Measurements from ENCODE around the gene UBR3. TPM values are rescaled to one million over a fixed set of nuclear protein-coding genes. Genes with fewer than 3 reads are reported as not detected.
A peak's percentile ranks its signal among the peaks of the same experiment; 100 is the strongest.

Gene UBR3
- total RNA-seq, 1 experiment from 2014 or later, result 16.4 TPM

GRCh38 chr2:170012773-170013172 lies 185.5 kb downstream of the UBR3 start:
- no peaks in the 10 kb centered on the region for H3K9me3 Mint-ChIP-seq
- TF ChIP-seq E2F1 (CRISPR knock-in tag; IDR thresholded peaks at IDR 0.05) (no peak), JUN (CRISPR knock-in tag; IDR thresholded peaks at IDR 0.05) (no peak), EMX1 (CRISPR knock-in tag; IDR thresholded peaks at IDR 0.05) (no peak), ZMAT4 (CRISPR knock-in tag; IDR thresholded peaks at IDR 0.05) (no peak), ZNF138 (CRISPR knock-in tag; conservative IDR thresholded peaks at IDR 0.05) (no peak), ATF1 (CRISPR knock-in tag; IDR thresholded peaks at IDR 0.05) (no peak), NFE2L1 (CRISPR knock-in tag; IDR thresholded peaks at IDR 0.05) (no peak), ZNF416 (CRISPR knock-in tag; IDR thresholded peaks at IDR 0.05) (no peak), ZNF423 (CRISPR knock-in tag; IDR thresholded peaks at IDR 0.05) (no peak), MYBL2 (CRISPR knock-in tag; IDR thresholded peaks at IDR 0.05) (no peak)
- TF ChIP-seq, protein P1, sequence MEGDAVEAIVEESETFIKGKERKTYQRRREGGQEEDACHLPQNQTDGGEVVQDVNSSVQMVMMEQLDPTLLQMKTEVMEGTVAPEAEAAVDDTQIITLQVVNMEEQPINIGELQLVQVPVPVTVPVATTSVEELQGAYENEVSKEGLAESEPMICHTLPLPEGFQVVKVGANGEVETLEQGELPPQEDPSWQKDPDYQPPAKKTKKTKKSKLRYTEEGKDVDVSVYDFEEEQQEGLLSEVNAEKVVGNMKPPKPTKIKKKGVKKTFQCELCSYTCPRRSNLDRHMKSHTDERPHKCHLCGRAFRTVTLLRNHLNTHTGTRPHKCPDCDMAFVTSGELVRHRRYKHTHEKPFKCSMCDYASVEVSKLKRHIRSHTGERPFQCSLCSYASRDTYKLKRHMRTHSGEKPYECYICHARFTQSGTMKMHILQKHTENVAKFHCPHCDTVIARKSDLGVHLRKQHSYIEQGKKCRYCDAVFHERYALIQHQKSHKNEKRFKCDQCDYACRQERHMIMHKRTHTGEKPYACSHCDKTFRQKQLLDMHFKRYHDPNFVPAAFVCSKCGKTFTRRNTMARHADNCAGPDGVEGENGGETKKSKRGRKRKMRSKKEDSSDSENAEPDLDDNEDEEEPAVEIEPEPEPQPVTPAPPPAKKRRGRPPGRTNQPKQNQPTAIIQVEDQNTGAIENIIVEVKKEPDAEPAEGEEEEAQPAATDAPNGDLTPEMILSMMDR (IDR thresholded peaks at IDR 0.05), result no peak
- TF ChIP-seq, protein P2, sequence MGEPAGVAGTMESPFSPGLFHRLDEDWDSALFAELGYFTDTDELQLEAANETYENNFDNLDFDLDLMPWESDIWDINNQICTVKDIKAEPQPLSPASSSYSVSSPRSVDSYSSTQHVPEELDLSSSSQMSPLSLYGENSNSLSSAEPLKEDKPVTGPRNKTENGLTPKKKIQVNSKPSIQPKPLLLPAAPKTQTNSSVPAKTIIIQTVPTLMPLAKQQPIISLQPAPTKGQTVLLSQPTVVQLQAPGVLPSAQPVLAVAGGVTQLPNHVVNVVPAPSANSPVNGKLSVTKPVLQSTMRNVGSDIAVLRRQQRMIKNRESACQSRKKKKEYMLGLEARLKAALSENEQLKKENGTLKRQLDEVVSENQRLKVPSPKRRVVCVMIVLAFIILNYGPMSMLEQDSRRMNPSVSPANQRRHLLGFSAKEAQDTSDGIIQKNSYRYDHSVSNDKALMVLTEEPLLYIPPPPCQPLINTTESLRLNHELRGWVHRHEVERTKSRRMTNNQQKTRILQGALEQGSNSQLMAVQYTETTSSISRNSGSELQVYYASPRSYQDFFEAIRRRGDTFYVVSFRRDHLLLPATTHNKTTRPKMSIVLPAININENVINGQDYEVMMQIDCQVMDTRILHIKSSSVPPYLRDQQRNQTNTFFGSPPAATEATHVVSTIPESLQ (CRISPR knock-in tag; IDR thresholded peaks at IDR 0.05), result no peak
- TF ChIP-seq, protein P3, sequence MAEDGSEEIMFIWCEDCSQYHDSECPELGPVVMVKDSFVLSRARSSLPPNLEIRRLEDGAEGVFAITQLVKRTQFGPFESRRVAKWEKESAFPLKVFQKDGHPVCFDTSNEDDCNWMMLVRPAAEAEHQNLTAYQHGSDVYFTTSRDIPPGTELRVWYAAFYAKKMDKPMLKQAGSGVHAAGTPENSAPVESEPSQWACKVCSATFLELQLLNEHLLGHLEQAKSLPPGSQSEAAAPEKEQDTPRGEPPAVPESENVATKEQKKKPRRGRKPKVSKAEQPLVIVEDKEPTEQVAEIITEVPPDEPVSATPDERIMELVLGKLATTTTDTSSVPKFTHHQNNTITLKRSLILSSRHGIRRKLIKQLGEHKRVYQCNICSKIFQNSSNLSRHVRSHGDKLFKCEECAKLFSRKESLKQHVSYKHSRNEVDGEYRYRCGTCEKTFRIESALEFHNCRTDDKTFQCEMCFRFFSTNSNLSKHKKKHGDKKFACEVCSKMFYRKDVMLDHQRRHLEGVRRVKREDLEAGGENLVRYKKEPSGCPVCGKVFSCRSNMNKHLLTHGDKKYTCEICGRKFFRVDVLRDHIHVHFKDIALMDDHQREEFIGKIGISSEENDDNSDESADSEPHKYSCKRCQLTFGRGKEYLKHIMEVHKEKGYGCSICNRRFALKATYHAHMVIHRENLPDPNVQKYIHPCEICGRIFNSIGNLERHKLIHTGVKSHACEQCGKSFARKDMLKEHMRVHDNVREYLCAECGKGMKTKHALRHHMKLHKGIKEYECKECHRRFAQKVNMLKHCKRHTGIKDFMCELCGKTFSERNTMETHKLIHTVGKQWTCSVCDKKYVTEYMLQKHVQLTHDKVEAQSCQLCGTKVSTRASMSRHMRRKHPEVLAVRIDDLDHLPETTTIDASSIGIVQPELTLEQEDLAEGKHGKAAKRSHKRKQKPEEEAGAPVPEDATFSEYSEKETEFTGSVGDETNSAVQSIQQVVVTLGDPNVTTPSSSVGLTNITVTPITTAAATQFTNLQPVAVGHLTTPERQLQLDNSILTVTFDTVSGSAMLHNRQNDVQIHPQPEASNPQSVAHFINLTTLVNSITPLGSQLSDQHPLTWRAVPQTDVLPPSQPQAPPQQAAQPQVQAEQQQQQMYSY (CRISPR knock-in tag; IDR thresholded peaks at IDR 0.05), result no peak
- H3K36me3 Mint-ChIP-seq, result no peaks in the 10 kb centered on the region
- peak overlapping the region; percentile 8; the same call in 1 of the 2 replicates for H3K27ac Mint-ChIP-seq
- H3K4me3 Mint-ChIP-seq, result no peak overlapping the region
- no peak for ATAC-seq
- POLR2A ChIA-PET, result no interaction called here
- CTCF ChIA-PET, result interaction anchor here (0.5 to 1.4 kb wide), 2 partner anchors 30 to 43 kb away, joined by 3 read pairs; no protein-coding TSS in a partner anchor
- DNase-seq (ENCODE audit: low spot score), result no peak
- H3K4me1 Mint-ChIP-seq, result peaks cover 12% of the 10 kb centered on the region
- no peaks in the 10 kb centered on the region for H3K27me3 Mint-ChIP-seq (ENCODE audit: low read depth)

GRCh38 chr2:170013802-170014551 lies 186.7 kb downstream of the UBR3 start:
- H3K4me3 Mint-ChIP-seq, result no peak overlapping the region
- ATAC-seq (peak; percentile 65), DNase-seq (ENCODE audit: low spot score) (peak; percentile 17)
- peak overlapping the region; percentile 80 for H3K27ac Mint-ChIP-seq
- TF ChIP-seq ZNF512 (CRISPR knock-in tag; IDR thresholded peaks at IDR 0.05; ENCODE audit: borderline replicate concordance), result no peak
- TF ChIP-seq E2F5 (CRISPR knock-in tag; IDR thresholded peaks at IDR 0.05), result no peak
- TF ChIP-seq TEAD1 (CRISPR knock-in tag; IDR thresholded peaks at IDR 0.05), result no peak
- no peak for TF ChIP-seq ZNF416 (CRISPR knock-in tag; IDR thresholded peaks at IDR 0.05)
- no peak for TF ChIP-seq ESRRA (CRISPR knock-in tag; IDR thresholded peaks at IDR 0.05; ENCODE audit: borderline replicate concordance)
- no peak for TF ChIP-seq SP1 (CRISPR knock-in tag; conservative IDR thresholded peaks at IDR 0.05)
- TF ChIP-seq ZNF671 (CRISPR knock-in tag; IDR thresholded peaks at IDR 0.05), result no peak
- ChIA-PET POLR2A (no interaction called here), CTCF (interaction anchor here (1.0 to 1.4 kb wide), 2 partner anchors 31 to 208 kb away, joined by 3 read pairs; no protein-coding TSS in a partner anchor)
- no peaks in the 10 kb centered on the region for H3K36me3 Mint-ChIP-seq
- H3K4me1 Mint-ChIP-seq, result peaks cover 12% of the 10 kb centered on the region
- H3K9me3 Mint-ChIP-seq, result no peaks in the 10 kb centered on the region
- H3K27me3 Mint-ChIP-seq (ENCODE audit: low read depth), result no peaks in the 10 kb centered on the region

Measured in WTC11 (cell line).